ENCODE results near the gene PIP5K1B.

GRCh38 chr9:68678430-68678829 is 26.6 kb upstream of the PIP5K1B start:
- TF ChIP-seq CTCF (conservative IDR thresholded peaks at IDR 0.05) (peak; percentile 44), ZFX (IDR thresholded peaks at IDR 0.05) (no peak)

Measured in C4-2B (cell line).